ENCODE measurements around the gene CDX2.

DNA sequence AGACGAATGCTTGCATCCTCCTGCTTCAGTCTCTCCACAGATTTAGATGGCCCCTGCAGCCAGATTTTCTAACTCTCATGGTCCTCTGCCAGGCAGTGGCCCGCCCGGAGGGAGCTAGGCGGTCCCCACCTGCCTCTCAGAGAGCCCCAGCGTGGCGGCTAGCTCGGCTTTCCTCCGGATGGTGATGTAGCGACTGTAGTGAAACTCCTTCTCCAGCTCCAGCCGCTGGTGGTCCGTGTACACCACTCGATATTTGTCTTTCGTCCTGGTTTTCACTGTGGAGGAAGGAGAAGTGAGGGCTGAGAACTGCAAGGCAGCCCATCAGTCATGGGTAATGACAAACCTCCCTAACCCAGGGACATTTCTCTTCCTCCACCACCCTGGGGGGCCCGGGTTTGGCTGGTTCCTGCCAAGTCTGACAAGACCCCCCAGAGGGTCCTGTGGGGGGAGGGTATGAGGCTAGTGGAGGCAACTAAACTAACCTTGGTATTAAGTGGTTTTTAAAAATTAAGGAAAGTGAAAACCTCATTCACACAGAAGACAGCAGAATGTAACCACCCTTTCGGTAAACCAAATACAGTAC is 4.3 kb downstream of the CDX2 start:
- TF ChIP-seq, protein P1, sequence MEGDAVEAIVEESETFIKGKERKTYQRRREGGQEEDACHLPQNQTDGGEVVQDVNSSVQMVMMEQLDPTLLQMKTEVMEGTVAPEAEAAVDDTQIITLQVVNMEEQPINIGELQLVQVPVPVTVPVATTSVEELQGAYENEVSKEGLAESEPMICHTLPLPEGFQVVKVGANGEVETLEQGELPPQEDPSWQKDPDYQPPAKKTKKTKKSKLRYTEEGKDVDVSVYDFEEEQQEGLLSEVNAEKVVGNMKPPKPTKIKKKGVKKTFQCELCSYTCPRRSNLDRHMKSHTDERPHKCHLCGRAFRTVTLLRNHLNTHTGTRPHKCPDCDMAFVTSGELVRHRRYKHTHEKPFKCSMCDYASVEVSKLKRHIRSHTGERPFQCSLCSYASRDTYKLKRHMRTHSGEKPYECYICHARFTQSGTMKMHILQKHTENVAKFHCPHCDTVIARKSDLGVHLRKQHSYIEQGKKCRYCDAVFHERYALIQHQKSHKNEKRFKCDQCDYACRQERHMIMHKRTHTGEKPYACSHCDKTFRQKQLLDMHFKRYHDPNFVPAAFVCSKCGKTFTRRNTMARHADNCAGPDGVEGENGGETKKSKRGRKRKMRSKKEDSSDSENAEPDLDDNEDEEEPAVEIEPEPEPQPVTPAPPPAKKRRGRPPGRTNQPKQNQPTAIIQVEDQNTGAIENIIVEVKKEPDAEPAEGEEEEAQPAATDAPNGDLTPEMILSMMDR (IDR thresholded peaks at IDR 0.05; ENCODE audit: poor library complexity), result no peak
- TF ChIP-seq EZH2 (IDR thresholded peaks at IDR 0.05; ENCODE audit: borderline replicate concordance), result no peak
